GM12872 (cell line): ENCODE measurements around the gene SLC22A13.
A peak's percentile ranks its signal among the peaks of the same experiment; 100 is the strongest.

Source experiments
- TF ChIP-seq, protein P1 (sequence below): IDR thresholded peaks from 3 replicates; pipeline ENCODE4 v1.5.1; 2011; ENCODE audit warnings: low read depth, mild to moderate bottlenecking, low read length, moderate library complexity; ENCODE audit not compliant: insufficient read depth

Gene SLC22A13

DNA sequence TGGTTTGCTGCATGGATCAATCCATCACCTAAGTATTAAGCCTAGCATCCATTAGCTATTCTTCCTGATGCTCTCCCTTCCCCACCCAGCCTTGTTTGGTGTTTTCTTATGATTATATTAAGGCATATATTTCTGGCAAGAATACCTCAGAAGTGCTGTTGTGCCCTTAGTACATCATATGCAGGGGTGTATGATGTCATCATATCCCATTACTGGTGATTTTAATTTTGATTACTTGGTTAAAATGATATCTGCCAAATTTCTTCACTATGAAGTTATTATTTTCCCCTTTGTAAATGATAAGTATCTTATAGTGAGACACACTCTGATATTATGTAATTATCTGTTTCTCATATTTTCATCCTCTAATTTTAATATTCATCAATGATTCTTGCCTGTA is 31.9 kb downstream of the SLC22A13 start:
- TF ChIP-seq, protein P1, sequence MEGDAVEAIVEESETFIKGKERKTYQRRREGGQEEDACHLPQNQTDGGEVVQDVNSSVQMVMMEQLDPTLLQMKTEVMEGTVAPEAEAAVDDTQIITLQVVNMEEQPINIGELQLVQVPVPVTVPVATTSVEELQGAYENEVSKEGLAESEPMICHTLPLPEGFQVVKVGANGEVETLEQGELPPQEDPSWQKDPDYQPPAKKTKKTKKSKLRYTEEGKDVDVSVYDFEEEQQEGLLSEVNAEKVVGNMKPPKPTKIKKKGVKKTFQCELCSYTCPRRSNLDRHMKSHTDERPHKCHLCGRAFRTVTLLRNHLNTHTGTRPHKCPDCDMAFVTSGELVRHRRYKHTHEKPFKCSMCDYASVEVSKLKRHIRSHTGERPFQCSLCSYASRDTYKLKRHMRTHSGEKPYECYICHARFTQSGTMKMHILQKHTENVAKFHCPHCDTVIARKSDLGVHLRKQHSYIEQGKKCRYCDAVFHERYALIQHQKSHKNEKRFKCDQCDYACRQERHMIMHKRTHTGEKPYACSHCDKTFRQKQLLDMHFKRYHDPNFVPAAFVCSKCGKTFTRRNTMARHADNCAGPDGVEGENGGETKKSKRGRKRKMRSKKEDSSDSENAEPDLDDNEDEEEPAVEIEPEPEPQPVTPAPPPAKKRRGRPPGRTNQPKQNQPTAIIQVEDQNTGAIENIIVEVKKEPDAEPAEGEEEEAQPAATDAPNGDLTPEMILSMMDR = no peak

DNA sequence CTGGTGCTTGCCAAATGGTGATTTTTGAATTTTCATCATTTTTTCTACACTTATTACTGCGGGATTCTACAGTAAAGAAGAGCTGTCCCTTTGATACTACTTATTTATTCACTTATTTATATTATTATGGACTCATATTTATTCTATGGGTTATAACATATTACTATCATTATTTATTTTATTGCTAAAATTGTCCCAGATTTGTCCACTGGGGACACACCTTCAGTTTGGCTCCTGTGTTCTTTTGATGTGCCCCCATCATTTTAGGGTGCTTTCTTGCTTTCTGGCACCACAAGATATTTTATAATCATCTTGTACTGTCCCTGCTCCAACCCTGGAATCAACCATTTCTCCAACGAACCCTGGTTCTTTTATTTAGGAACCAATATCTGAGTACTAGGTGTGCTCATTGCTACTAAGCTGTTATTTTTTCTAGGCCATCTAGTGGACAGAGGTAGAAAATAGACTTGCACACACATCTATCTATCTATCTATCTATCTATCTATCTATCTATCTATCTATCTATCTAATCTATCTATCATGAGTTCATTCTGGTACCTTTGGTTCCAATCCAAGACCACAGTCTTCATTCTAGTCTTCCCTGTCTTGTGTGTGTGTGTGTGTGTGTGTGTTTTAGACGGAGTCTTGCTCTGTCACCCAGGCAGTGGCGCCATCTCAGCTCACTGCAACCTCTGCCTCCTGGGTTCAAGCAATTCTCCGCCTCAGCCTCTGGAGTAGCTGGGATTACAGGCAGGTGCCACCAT is 32.5 kb downstream of the SLC22A13 start:
- TF ChIP-seq, protein P1 = peak; percentile 58

DNA sequence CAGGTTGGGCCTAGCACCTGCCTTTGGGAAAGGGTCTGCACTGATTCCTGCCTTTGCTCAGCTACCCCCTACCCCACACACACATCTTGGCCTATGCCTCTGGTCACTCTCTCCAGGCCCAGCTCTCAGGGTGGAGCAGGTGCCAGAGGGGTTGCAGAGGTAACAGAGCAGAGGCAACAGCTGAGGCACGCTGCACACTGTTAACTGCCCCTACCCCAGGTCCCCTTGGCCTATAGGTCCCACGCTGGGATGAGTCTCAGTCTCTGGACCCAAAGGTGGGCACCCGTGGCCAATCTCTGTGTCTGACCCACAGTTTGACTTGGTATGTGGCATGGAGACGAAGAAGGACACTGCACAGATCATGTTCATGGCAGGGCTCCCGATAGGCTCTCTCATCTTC is 41.3 kb downstream of the SLC22A13 start:
- TF ChIP-seq, protein P1 = no peak

DNA sequence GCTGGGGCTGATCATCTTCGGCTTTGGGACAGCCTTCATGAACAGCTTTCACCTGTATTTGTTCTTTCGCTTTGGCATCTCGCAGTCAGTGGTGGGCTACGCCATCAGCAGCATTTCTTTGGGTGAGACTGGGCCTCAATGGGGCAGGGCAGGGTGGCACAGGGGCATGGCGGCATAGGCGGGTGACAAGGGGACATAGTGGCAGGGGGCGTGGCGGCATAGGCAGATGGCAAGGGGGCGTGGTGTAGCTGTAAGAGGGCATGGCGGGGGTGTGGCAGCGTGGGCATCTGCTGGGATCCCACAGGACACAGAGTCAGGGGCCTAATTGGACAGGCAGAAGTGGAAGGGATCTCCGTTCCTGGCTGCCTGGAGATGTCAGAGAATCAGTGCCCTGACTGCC is 42.0 kb downstream of the SLC22A13 start:
- TF ChIP-seq, protein P1 = no peak

DNA sequence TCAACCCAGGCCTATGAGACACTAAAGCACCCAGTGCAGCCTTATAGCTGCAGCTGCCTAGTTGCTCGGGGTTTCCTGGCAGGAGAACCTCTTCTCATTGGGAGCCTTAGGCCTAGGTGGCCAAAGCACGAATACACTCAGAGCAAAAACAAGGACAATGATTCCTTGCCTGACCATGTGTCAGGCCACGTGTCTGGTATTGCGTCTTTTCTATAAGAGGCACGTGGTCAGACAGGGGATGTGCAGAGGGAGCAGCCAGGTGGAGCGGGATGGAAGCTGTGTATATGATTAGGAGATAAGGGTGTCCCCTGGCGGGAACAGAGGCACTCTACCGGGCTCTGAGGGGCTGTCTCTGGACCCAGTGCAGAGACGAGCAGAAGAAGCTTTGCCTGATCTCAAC is 42.8 kb downstream of the SLC22A13 start:
- TF ChIP-seq, protein P1 = no peak

DNA sequence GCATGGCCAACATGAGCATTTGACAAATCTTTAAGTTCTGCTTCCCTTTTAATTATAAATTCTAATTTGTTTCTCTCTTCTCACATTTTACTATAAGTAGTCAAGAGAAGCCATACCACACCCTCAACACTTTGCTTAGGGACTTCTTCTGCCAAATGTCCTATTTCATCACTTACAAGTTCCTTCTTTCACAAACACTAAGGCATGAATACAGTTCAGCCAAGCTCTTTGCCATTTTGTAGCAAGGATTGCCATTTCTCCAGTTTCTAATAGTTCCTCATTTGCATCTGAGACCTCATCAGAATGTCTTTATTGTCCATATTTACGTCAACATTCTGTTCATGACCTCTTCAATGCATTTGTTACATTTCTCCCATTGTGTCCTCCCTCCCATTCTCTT is 45.9 kb downstream of the SLC22A13 start:
- TF ChIP-seq, protein P1 = no peak

DNA sequence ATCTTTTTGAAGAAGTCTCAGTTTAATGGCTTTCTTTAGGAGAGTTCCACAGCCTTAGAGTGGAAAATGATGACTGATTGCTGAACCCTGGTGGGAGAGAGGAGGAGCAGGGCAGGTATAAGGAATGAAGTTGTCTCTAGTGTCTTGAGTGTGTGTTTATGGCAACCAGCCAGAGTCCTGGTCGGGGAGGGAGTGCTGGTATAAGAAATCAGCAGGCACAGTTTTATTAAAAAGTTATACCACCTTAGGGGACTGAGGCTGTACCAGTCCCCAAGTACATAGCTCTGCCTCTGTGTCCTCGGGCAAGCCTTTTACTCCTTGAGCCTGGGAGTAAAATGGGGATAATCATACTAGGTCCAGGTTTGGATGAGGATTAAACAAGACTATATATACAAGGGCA is 46.3 kb downstream of the SLC22A13 start:
- TF ChIP-seq, protein P1 = no peak
